ENCODE measurements around the gene MED27. TPM values are rescaled to one million over a fixed set of nuclear protein-coding genes. Genes with fewer than 3 reads are reported as not detected.

MED27 gene
- total RNA-seq, 2 experiments from 2014 or later = 33.0 to 35.0 TPM

DNA sequence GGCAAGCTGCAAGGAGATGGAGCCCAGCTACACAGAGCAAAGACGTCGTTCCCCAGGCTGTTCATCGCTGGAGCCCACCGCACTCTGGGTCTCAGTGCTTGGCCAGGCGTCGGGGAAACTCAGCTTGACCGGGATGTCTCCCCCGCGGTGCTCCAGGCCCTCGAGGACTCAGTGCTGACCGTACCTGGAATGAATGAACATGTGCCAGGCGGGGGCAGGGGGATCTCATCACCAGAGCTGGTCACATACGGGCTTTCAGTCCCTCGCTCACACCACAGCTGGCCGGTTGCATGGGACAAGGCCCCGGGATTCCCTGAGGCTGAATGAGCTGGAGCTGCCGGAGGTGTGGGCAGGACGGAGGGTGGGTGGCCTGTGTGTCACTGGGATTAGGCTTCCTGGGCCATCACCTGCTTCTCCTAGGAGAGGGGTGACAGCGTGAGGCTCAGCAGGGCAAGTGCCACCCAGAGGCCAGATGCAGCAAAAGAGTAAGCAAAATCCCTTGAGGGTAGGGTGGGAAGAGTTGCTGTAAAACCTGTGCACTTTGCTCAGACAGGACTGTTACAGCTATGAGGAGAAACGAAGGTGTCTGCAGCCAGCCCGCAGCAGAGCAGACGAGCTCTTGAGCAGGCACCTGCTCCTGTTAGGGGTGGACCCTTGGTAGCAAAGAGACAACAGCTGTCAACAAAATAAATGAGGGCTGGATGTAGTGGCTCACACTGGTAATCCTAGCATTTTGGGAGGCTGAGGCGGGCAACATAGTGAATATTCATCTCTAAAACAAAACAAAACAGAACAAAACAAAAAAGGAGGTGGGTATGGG lies 269.1 kb downstream of the MED27 start:
- CTCF ChIA-PET = interaction anchor here (1.2 kb wide), 1 partner anchor 55 kb away, joined by 3 read pairs; no protein-coding TSS in a partner anchor
- POLR2A ChIA-PET = no interaction called here

Other genes starting within 250 kb of the MED27 start
- gene NTNG2, start 82.2 kb upstream of the MED27 start, total RNA-seq = 1 to 10 TPM; 1.2 TPM